Kidney (tissue), 14 donors: Measurements from ENCODE around the gene BABAM2. TPM values are rescaled to one million over a fixed set of nuclear protein-coding genes. Genes with fewer than 3 reads are reported as not detected.

Experiments used
- DNase-seq, 5 donors: peaks; one replicate each; pipeline ENCODE4 v3.0.0-alpha.2; 2013 to 2020
- FAIRE-seq: peaks from 2 replicates; lab custom pipeline; 2012; peaks lifted over from hg19 to GRCh38; lab: Jason Lieb, UNC
- H3K27ac ChIP-seq, 2 donors: one replicate each; pipeline ENCODE4 v1.7.0; 2013; ENCODE audit warnings: low read depth in 2 of 2, low read length in 2 of 2, inconsistent platforms in 1 of 2
- H3K27me3 ChIP-seq: one replicate; pipeline ENCODE4 v1.7.1; 2013; ENCODE audit warnings: low read length, inconsistent platforms; ENCODE audit not compliant: control insufficient read depth, insufficient read depth
- H3K36me3 ChIP-seq, 3 donors: one replicate each; pipeline versions ENCODE4 v1.7.0 to v1.7.1; 2013; ENCODE audit warnings: low read length in 3 of 3, control low read depth in 1 of 3, inconsistent platforms in 1 of 3; ENCODE audit not compliant: insufficient read depth in 3 of 3, control insufficient read depth in 2 of 3
- H3K4me1 ChIP-seq, 3 donors: one replicate each; pipeline versions ENCODE4 v1.7.0 to v1.7.1; 2013; ENCODE audit warnings: low read length in 3 of 3, inconsistent platforms in 1 of 3, low read depth in 1 of 3; ENCODE audit not compliant: control insufficient read depth in 2 of 3, insufficient read depth in 2 of 3
- H3K4me3 ChIP-seq, 3 donors: one replicate each; pipeline versions ENCODE4 v1.7.0 to v1.8.1; 2013; ENCODE audit warnings: low read length in 3 of 3, control low read depth in 1 of 3, inconsistent platforms in 1 of 3
- H3K9ac ChIP-seq, 3 donors: one replicate each; pipeline versions ENCODE4 v1.7.0 to v1.7.1; 2013; ENCODE audit warnings: low read length in 3 of 3, control low read depth in 1 of 3, inconsistent platforms in 1 of 3
- H3K9me3 ChIP-seq, 3 donors: one replicate each; pipeline versions ENCODE4 v1.7.0 to v1.7.1; 2013; ENCODE audit warnings: low read length in 3 of 3, control low read depth in 1 of 3, inconsistent platforms in 1 of 3; ENCODE audit not compliant: control insufficient read depth in 2 of 3, insufficient read depth in 1 of 3
- CTCF ChIP-seq: IDR thresholded peaks from 3 replicates; pipeline ENCODE4 v1.5.1; 2012; ENCODE audit warnings: mild to moderate bottlenecking, moderate library complexity, borderline replicate concordance; ENCODE audit not compliant: insufficient read depth; ENCODE audit errors: extremely low read depth
- intact Hi-C: fragments of 100-400 bp; cut with DNase I; formaldehyde crosslinking; loops from one replicate; pipeline ENCODE4 v1.11.1; 2022
- polyA plus RNA-seq: library from polyadenylated mRNA; stranded (reverse); fragments of 350-450 nt; fragmentation: Illumina TruSeq; extraction: RNeasy Lipid Tissue Mini Kit (QIAGEN cat#74804); gene quantifications from one replicate; pipeline ENCODE4 v1.2.3, GENCODE V29; 2014; ENCODE audit warnings: low read depth, low replicate concordance; ENCODE audit not compliant: insufficient read depth
- total RNA-seq: library from RNA; stranded (reverse); fragmentation: NEBNext Ultra II Directional; extraction: Animal tissue kit (Norgen Biotek cat#: 25700); gene quantifications from one replicate; pipeline ENCODE4 v1.2.1, GENCODE V29; 2021
- donor health status: control.
- donor health status: control.
- donor health status: control.
- donor health status: control.
- donor health status: control.
- donor health status: DM: yes; HTN: yes; CAD: no.
- donor health status: Normal renal cell carcinoma (clear cell type).

Gene BABAM2
- total and polyA plus RNA-seq, 2 donors from 2014 or later = 68.4 to 74.1 TPM

DNA sequence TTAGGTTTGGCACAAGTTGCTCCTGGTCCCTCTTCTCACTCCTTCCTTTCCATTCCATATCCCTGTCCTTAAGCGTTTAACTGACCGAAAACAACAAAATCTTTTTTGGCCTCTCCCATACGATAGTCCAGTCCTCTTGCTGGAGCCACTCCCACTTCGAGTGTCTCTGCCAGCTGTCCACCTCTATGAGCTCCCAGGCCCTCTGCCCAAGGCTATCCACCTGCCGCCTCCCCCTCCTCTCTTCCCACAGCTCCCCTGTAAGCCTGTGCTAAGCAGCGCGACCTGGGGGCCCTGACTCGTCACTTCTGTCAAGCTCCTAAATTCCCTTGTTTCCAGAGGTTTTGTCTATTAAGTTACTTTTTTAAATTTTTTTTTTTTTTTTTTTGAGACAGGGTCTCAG, 455.1 kb downstream of the BABAM2 start:
- Histone ChIP-seq H3K9me3 (no peaks in the 10 kb centered on the region), H3K27me3 (no peaks in the 10 kb centered on the region), H3K4me1 (peaks cover 0 to 9% (median 6%) of the 10 kb centered on the region in 3 donors), H3K36me3 (no peaks in the 10 kb centered on the region), H3K4me3 (no peak overlapping the region), H3K27ac (no peak overlapping the region), H3K9ac (no peak overlapping the region)
- DNase-seq = peak in 1 of 5 donors; percentile 36
- intact Hi-C loops = no loop called here
- TF ChIP-seq CTCF = no peak
- no peak for FAIRE-seq

DNA sequence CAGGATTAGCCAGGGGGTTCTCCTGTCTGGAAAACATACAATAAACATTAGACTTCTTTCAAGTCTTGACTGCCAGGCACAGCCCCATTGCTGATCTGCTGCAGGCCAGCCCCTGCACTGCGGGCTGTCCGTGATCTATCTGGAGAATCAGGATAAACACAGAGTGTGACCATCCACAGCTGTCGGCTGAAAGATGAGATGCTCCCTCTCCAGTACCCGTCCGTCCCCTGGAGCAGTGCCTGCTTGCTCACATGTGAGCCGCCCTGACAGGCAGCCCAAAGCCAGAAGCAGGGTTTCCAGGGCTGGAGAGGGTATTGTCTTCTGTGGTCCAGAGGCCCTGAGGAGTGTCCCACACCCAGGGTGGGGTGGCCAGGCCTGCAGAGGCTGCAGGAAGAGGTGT, 456.1 kb downstream of the BABAM2 start:
- intact Hi-C loops = no loop called here
- peaks cover 0 to 8% (median 3%) of the 10 kb centered on the region in 3 donors for H3K4me1 ChIP-seq
- DNase-seq = peak; percentile 47 to 78 (median 72)
- H3K9ac ChIP-seq = no peak overlapping the region
- no peaks in the 10 kb centered on the region for H3K27me3 ChIP-seq
- no peak overlapping the region for H3K4me3 ChIP-seq
- no peaks in the 10 kb centered on the region for H3K36me3 ChIP-seq
- H3K27ac ChIP-seq = no peak overlapping the region
- TF ChIP-seq CTCF = no peak
- H3K9me3 ChIP-seq = no peaks in the 10 kb centered on the region
- FAIRE-seq = no peak

GRCh38 chr2:28347193-28347592, 456.7 kb downstream of the BABAM2 start:
- intact Hi-C loops = no loop called here
- no peak overlapping the region for H3K27ac ChIP-seq
- H3K36me3 ChIP-seq = no peaks in the 10 kb centered on the region
- no peaks in the 10 kb centered on the region for H3K27me3 ChIP-seq
- DNase-seq (peak in 1 of 5 donors; percentile 60), FAIRE-seq (no peak)
- H3K9ac ChIP-seq = no peak overlapping the region
- peaks cover 0 to 8% (median 3%) of the 10 kb centered on the region in 3 donors for H3K4me1 ChIP-seq
- H3K9me3 ChIP-seq = no peaks in the 10 kb centered on the region
- TF ChIP-seq CTCF = no peak
- no peak overlapping the region for H3K4me3 ChIP-seq

GRCh38 chr2:28347596-28347995, 457.1 kb downstream of the BABAM2 start:
- Histone ChIP-seq H3K9me3 (no peaks in the 10 kb centered on the region), H3K27ac (no peak overlapping the region), H3K4me1 (peaks cover 0 to 8% (median 3%) of the 10 kb centered on the region in 3 donors), H3K36me3 (no peaks in the 10 kb centered on the region), H3K9ac (no peak overlapping the region), H3K27me3 (no peaks in the 10 kb centered on the region), H3K4me3 (no peak overlapping the region)
- TF ChIP-seq CTCF = no peak
- peak in 1 of 5 donors; percentile 72 for DNase-seq
- intact Hi-C loops = no loop called here
- no peak for FAIRE-seq
